Measurements from ENCODE around the gene NME5. TPM values are rescaled to one million over a fixed set of nuclear protein-coding genes. Genes with fewer than 3 reads are reported as not detected.

NME5 gene
- polyA plus RNA-seq, 1 donor: 0.85 TPM

- no peak for DNase-seq (ENCODE audit: low read depth)
These were observed 6.7 kb downstream of the NME5 start for GRCh38 chr5:138132543-138132942.

- DNase-seq (ENCODE audit: low read depth): no peak
These were observed 9.9 kb downstream of the NME5 start for GRCh38 chr5:138129347-138129746.

GRCh38 chr5:138128334-138128733 is 10.9 kb downstream of the NME5 start:
- DNase-seq (ENCODE audit: low read depth): no peak

GRCh38 chr5:138115254-138115653 is 24.0 kb downstream of the NME5 start:
- no peak for DNase-seq (ENCODE audit: low read depth)

GRCh38 chr5:138111937-138112336 is 27.3 kb downstream of the NME5 start:
- DNase-seq (ENCODE audit: low read depth): no peak

GRCh38 chr5:138111181-138111580 is 28.0 kb downstream of the NME5 start:
- no peak for DNase-seq (ENCODE audit: low read depth)

GRCh38 chr5:138110266-138110963 is 28.8 kb downstream of the NME5 start:
- no peak for DNase-seq (ENCODE audit: low read depth)

- no peak for DNase-seq (ENCODE audit: low read depth)
These were observed 29.6 kb downstream of the NME5 start for GRCh38 chr5:138109463-138110265.

GRCh38 chr5:138107213-138107612 is 32.0 kb downstream of the NME5 start:
- no peak for DNase-seq (ENCODE audit: low read depth)

GRCh38 chr5:138105709-138106108 is 33.5 kb downstream of the NME5 start:
- no peak for DNase-seq (ENCODE audit: low read depth)

- no peak for DNase-seq (ENCODE audit: low read depth)
These were observed 36.0 kb downstream of the NME5 start for GRCh38 chr5:138103319-138103637.

GRCh38 chr5:138102454-138103318 is 36.5 kb downstream of the NME5 start:
- DNase-seq (ENCODE audit: low read depth): no peak

GRCh38 chr5:138096997-138097828 is 42.0 kb downstream of the NME5 start:
- no peak for DNase-seq (ENCODE audit: low read depth)

- no peak for DNase-seq (ENCODE audit: low read depth)
These were observed 42.9 kb downstream of the NME5 start for GRCh38 chr5:138096363-138096762.

- DNase-seq (ENCODE audit: low read depth): no peak
These were observed 43.9 kb downstream of the NME5 start for GRCh38 chr5:138095100-138095907.

- DNase-seq (ENCODE audit: low read depth): no peak
These were observed 46.2 kb downstream of the NME5 start for GRCh38 chr5:138093036-138093435.

GRCh38 chr5:138092301-138092700 is 46.9 kb downstream of the NME5 start:
- no peak for DNase-seq (ENCODE audit: low read depth)

- no peak for DNase-seq (ENCODE audit: low read depth)
These were observed 47.5 kb downstream of the NME5 start for GRCh38 chr5:138091685-138092084.

- DNase-seq (ENCODE audit: low read depth): no peak
These were observed 55.5 kb downstream of the NME5 start, which contains the start of gene WNT8A for GRCh38 chr5:138083702-138084101. Gene WNT8A, plus strand, starts transcription at chr5:138084033. Its CDS starts 95 bp downstream, at chr5:138084128.

GRCh38 chr5:138082033-138082432 is 57.2 kb downstream of the NME5 start:
- no peak for DNase-seq (ENCODE audit: low read depth)

All from forelimb muscle (tissue), 1 donor.